Measurements from ENCODE around the gene KRTAP4-9. TPM values are rescaled to one million over a fixed set of nuclear protein-coding genes. Genes with fewer than 3 reads are reported as not detected.
"Not testable (repeated sequence)": the region's sequence is repeated elsewhere in the genome, so short reads cannot be mapped to it uniquely, and the experiment has no call there.

The KRTAP4-9 gene
- total RNA-seq, 1 experiment from 2014 or later = not detected

- no peak for DNase-seq (ENCODE audit: low read depth)
These were observed 7.1 kb upstream of the KRTAP4-9 start, which contains the start of gene KRTAP4-8 for GRCh38 chr17:41098042-41098441. Gene KRTAP4-8 (minus strand): TSS chr17:41098142. CDS start chr17:41098084, 58 bp downstream.

GRCh38 chr17:41098481-41098880, 6.7 kb upstream of the KRTAP4-9 start:
- no peak for DNase-seq (ENCODE audit: low read depth)

- DNase-seq (ENCODE audit: low read depth) = peak; percentile 80
These were observed 5.3 kb upstream of the KRTAP4-9 start for GRCh38 chr17:41099682-41100480.

GRCh38 chr17:41101586-41102259, 3.5 kb upstream of the KRTAP4-9 start, which contains the start of gene KRTAP4-16:
Gene KRTAP4-16 (minus strand): TSS chr17:41102209. CDS start chr17:41102209, 0 bp downstream.
- DNase-seq (ENCODE audit: low read depth) = no peak

GRCh38 chr17:41103896-41104295, 1.3 kb upstream of the KRTAP4-9 start:
- DNase-seq (ENCODE audit: low read depth) = no peak

GRCh38 chr17:41104386-41105038, 677 bp upstream of the KRTAP4-9 start:
- DNase-seq (ENCODE audit: low read depth) = not testable (repeated sequence)

- no peak for DNase-seq (ENCODE audit: low read depth)
These were observed 2.8 kb downstream of the KRTAP4-9 start for GRCh38 chr17:41107941-41108450.

- DNase-seq (ENCODE audit: low read depth) = not testable (repeated sequence)
These were observed 3.7 kb downstream of the KRTAP4-9 start for GRCh38 chr17:41108728-41109386.

- no peak for DNase-seq (ENCODE audit: low read depth)
These were observed 6.1 kb downstream of the KRTAP4-9 start for GRCh38 chr17:41111151-41111885.

GRCh38 chr17:41116297-41116696, 11.1 kb downstream of the KRTAP4-9 start:
- no peak for DNase-seq (ENCODE audit: low read depth)

- DNase-seq (ENCODE audit: low read depth) = not testable (repeated sequence)
These were observed 12.7 kb downstream of the KRTAP4-9 start, which contains the start of gene KRTAP4-11 for GRCh38 chr17:41117846-41118386. Gene KRTAP4-11 (minus strand): TSS chr17:41118373. CDS start chr17:41118315, 58 bp downstream.

- DNase-seq (ENCODE audit: low read depth) = no peak
These were observed 13.5 kb downstream of the KRTAP4-9 start for GRCh38 chr17:41118721-41119120.

- DNase-seq (ENCODE audit: low read depth) = not testable (repeated sequence)
These were observed 14.8 kb downstream of the KRTAP4-9 start for GRCh38 chr17:41119696-41120690.

- no peak for DNase-seq (ENCODE audit: low read depth)
These were observed 16.6 kb downstream of the KRTAP4-9 start for GRCh38 chr17:41121742-41122141.

GRCh38 chr17:41123292-41123990, 18.3 kb downstream of the KRTAP4-9 start:
- DNase-seq (ENCODE audit: low read depth) = not testable (repeated sequence)

GRCh38 chr17:41123991-41124371, 18.8 kb downstream of the KRTAP4-9 start, which contains the start of gene KRTAP4-12:
Gene KRTAP4-12 (minus strand): TSS chr17:41124182. CDS start chr17:41124122, 60 bp downstream.
- DNase-seq (ENCODE audit: low read depth) = not testable (repeated sequence)

GRCh38 chr17:41125064-41125463, 19.9 kb downstream of the KRTAP4-9 start:
- no peak for DNase-seq (ENCODE audit: low read depth)

GRCh38 chr17:41126412-41126811, 21.2 kb downstream of the KRTAP4-9 start:
- no peak for DNase-seq (ENCODE audit: low read depth)

Data from Daoy (cell line).